GM15510 (cell line): ENCODE data around the gene THSD4.

Experiments used
- POLR2A ChIP-seq: IDR thresholded peaks from 3 replicates; pipeline ENCODE4 v1.6.1; 2011; ENCODE audit warnings: borderline replicate concordance; ENCODE audit not compliant: insufficient read length; ENCODE audit errors: extremely low read depth

THSD4 gene

DNA sequence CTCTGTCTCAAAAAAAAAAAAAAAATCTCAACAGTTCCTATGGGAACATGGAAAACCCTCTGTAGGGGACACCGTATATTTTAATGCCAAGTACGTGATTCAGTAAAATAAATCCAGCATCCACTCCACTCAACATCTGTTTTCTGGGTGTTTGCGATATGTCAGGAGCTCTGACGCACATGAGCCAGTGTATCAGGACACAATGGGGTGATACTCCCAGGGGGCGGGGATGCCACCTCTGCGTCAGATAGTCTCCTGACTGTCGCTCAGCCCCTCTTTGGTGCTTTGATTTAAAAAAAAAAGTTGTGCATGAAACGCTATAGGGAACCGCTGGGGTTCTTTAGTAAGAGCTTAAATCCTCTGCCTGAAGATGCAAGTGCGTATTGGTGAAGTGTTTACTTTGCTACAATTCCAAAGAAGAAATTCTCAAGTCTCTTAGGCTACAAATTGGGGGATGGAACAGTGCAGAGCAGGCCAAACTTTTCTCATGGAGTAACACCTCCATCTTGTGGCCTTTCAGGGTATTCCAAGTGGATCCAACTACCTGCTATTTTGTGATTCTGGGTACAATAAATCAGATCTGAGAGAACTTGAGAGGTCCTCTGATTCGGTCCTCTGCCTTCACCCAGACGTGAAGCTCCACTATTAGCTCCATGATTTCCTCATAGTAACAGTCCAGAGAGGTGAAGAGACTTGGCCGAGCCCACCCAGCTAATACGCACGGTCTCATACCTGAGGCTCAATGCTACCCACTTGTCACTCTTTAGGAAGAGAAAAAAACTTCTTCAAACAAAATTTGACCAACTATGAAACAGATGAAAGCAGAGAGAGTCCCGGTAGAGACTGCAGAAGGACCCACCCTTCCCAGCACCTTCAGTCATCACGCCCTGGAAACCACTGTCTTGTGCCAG is 685.8 kb downstream of the THSD4 start:
- no peak for TF ChIP-seq POLR2A

DNA sequence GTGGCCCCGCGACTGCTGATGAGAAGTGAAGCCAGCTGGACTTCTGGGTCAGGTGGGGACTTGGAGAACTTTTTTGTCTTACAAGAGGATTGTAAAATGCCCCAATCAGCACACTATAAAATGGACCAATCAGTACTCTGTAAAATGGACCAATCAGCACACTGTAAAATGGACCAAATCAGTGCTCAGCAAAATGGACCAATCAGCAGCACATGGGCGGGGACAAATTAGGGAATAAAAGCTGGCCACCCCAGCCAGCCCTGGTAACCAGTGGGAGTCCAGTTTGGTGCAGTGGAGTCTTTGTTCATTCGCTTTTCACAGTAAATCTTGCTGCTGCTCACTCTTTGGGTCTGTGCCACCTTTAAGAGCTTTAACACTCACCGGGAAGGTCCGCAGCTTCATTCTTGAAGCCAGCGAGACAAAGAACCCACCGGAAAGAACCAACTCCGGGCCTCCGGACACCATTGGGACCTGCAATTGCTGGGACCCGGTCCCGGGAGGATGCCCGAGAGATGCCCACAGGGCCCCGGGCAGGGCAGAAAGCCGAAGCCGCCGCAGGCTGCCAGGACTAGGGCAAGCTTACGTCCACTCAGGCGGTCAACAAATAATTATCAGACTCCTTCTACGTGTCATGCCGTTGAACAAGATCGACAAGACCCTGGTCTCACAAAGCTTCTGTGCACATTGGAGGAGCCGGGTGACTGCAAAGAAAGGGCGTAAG is 686.8 kb downstream of the THSD4 start:
- TF ChIP-seq POLR2A, result no peak

DNA sequence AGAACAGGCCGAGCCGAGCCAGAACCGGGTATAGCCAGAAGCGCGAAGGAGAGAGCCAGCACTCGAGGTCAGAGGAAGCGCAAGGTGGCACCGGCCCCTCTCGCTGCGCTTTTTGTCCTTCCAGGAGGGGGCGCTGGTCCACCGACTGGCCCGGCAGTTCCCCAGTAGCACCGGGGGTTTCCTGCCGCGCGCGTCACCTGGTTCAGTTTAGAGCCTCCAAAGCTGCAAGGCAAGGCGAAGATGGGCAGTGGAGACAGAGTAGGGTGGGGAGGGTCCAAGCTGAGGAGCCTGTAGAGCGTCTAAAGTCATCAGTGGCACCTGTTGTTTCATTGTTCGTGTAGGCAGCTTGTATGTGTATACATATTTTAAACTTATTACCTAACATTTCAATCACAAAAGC is 687.5 kb downstream of the THSD4 start:
- TF ChIP-seq POLR2A, result no peak

DNA sequence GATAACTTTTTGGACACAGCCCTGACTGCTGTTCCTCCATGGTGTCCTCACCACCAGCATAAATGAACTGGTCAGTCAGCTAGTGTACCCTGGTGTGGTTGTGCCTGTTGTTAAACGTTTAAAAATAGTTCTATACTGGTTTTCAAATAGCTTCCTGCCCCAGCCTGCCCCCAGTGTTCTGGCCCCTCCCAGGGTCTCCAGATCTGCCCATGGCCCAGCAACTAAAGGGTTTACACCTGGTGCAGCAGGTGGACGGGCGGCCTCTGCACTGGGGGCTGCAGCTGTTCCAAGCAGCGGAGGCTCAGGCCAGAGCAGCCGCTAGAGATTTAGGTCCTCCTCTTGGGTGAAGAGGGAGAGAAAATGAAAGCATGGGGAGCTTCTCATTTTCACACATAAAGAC is 689.0 kb downstream of the THSD4 start:
- no peak for TF ChIP-seq POLR2A

DNA sequence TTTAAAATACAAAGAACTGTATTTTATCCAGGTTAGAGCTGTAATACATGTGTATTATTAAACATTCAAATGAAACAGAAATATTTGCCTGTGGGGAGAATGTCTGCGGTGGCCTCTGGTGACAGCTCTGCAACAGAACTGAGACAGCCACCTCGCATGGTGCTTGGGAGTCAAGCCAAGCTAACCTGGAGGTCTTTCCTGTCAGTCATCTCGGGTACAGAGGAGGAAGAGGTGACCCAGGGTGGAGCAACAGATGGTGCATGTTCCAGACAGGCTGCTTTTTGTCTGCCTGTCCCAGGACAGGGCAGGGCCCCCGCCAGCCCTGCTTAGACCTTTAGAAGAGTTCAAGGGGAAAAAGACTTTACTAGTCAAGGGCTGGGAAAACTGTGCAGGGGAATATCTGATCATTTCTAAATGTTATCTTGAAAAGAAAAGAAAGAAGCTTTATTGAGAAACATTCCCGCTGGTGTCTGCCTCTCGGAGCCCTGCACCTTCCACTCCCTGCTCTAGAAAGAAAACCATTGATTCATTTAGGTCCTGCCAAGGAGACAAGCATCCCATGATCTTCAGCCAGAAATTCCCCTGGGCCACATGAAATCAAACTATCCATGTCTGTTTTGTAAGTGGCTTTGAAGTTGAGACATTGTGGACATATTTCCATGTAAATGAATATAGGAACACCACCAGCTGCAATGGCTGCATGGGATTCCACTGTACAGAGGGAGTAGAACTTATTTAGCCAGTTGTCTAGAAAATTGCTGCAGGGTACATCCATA is 689.6 kb downstream of the THSD4 start:
- TF ChIP-seq POLR2A, result no peak

DNA sequence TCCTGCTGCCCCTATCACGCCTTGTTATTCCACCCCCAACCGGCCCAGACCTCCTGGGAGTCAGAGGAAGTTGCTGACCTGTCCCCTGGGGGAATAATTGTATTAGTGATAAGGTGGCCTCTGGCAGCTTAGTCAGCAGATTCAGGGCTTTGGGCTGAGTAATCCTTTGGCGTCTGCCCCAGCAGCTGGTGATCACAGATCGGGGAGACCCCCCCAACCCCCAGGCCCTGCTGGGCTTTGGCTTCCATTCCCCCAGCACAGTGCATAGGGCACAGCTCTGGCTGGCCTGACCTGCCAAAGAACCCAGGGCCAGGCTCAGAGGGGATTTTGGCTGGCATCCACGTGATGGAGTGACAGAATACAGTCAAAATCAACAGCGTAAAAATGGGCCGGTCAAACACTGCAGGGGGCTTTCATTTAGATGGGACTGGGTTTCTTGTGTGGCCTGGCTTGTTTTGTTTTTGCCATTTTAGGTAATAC is 691.2 kb downstream of the THSD4 start:
- no peak for TF ChIP-seq POLR2A

DNA sequence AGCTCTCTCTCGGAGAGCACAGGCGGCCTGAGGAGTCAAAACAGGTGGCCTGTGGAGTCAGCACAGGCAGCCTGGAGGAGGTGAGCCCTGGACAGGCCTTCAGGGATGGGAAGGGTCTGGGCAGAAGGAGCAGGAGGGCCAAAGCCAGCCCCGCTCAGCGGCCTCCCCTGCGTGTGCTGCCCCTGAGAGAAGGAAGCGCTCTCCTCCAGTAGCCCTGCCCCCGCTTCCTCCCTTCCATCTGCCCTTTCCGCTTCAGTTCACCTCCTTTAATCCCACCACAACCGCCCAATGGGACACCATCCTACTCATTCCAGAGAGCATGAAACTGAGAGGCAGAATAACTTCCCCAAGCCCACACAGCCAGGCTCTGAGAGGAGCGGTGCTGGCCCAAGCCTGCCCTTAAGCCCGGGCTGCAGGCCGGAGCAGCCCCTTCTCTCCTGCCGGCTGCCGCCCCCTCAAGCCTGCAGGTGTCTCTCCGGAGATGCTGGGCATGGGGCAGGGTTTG is 691.9 kb downstream of the THSD4 start:
- TF ChIP-seq POLR2A, result no peak

DNA sequence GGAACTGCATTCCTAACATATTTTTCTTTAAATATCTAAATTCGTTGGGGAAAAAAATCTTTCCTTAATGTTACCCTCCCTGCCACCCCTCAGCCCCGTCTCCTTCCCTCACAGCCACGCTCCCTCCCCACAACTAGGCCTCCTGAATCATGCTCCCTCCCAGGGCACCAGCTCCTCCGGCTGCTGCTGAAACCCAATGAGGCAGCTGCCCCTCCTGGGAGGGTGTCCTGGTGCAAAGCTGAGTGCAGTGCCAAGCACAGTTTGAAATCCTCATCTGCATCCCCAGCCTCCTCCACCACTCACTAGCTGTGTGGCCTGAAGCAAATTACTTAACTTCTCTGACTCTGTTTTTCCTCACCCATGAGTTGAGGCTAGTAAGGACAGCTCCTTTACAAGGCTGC is 692.4 kb downstream of the THSD4 start:
- no peak for TF ChIP-seq POLR2A

DNA sequence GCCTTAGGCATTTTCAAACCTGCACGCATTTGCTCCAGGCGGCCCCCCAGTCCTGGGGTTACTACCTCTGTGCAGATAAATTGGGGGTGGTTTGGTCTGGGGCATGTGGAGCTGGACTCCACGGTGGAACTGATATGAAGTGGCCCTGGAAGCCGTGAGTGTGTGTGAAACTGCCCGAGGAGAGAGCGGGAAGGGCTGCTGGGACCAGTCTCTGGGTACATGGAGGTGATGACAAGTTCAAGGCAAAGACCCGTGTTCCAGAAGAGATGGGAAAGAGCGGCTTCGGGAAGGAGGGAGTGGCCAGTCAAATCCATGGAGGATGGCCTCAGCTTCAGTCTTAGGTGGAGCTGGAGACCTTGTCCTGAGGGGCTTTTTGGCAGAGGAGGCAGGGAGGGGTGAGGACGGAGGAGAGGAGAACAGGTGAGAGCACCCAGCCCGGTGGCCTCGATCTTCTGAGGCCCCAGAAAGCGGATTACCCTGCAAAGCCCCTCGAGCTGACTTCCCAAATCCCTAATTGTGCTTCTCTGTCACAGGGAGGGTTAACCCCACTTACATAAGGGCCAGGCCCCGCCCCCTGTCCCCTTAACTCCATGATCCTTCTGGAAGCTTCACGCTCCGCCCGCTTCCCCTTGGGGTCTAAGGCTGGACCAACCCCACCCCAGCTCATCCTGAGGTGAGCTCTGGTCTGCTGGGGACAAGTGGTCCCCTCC is 693.2 kb downstream of the THSD4 start:
- TF ChIP-seq POLR2A, result no peak

DNA sequence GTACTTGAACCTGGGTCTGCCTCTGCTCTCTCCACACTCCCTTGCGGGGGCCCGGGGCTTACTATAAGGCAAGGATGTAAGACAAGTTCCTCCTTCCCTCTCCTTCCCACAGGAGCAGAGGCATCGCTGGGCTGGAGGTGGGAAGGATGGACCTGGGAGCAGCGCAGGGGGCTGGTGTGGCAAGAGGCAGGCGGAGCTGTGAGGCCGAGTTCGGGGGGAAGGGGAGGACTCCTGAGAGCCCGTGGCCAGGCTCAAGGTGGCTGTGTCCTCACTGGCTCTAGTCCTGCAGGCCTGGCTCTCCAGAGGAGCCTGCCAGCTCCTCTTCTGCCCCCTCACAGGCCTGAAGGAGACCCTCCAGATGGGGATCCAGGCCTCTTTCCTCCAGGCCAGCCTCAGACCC is 694.1 kb downstream of the THSD4 start:
- no peak for TF ChIP-seq POLR2A

DNA sequence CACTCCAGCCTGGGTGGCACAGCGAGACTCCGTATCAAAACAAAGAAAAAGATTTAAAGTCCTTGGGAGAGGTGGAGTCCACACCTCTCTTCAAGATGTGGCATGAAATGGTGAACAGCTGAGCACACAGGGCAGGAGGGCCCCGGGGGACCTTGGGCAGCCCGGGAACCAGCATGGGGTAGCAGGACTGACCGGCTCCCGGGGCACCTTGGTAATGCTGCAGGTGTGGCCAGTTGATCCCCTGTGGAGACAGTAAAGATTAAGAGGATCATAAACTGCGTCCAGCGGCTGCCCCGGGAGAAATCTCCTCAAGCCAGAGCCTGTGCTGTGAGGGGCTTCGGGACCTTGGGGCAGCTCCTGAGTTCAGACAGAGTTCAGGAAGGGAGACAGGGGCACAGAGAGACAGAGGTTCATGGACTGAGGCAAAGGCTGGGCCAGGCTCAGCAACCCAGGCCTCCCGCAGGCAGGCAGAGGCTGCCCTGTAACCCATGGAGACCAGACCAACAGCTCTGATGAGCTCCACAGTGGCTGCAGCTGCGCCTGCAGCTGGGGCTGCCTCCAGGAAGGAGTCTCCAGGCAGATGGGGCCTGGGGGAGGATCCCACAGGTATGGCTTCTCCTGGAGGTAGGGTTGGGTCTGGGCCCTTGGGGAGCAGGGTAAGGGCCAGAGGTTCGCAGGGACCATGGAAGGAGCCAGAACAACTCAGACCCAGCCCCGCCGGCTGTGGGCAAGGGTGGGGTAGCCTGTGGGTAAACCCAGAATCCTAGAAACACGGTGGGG is 695.2 kb downstream of the THSD4 start, which contains the start of gene NR2E3:
TSS of gene NR2E3 (plus strand) at position 299 of the 780 bp plus-strand sequence. CDS start at position 489, 190 bp downstream.
- TF ChIP-seq POLR2A, result no peak

DNA sequence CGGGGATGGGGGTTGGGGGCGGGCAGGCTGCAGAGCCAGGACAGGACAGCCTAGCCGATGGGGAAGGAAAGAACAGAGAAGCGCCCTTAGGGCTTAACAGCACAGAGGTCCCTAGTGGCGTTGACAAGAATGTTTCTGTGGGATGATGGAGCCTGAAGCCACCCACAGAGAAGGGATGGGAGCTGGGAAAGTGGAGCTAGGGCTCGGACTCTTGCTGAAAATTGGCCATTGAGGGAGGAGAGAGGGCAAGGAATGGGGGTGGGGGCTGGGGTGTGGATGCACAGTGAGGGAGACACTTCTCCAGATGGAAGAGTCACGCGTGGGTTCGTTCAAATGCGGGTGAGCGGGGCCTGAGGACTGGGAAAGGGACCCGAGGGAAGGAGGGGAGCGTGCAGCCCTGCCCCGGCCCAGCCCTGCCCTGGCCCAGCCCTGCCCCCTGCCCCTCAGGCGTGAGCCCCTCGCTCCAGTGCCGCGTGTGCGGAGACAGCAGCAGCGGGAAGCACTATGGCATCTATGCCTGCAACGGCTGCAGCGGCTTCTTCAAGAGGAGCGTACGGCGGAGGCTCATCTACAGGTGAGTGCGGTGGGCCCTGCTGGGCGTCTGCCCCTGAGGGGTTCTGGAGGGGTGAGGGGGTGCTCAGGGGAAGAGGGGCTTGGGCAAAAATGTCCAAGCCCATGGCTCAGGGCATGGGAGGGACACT is 695.9 kb downstream of the THSD4 start:
- no peak for TF ChIP-seq POLR2A
